GM12878 (cell line): ENCODE results near the gene SPHK2. TPM values are rescaled to one million over a fixed set of nuclear protein-coding genes. Genes with fewer than 3 reads are reported as not detected.

Experiments
- ATAC-seq: fragments of 200-7000 bp; cut with Tn5 transposase; 3 replicates; pipeline ENCODE4 v1.9.1; 2020; ENCODE audit warnings: mild to moderate bottlenecking, moderate library complexity
- BruUV-seq: library from RNA; stranded (reverse); fragments of 400-500 nt; replicated peaks from 2 replicates; lab custom pipeline; 2021; lab: Mats Ljungman, UMichigan
- CTCF ChIA-PET: fragments of 300-600 bp; sonication (Branson Sonifier 250); formaldehyde crosslinking; extraction: SDS; loops from one replicate; lab custom pipeline; 2021; ENCODE audit warnings: inconsistent platforms; lab: Yijun Ruan, JAX
- POLR2A ChIA-PET: fragments of 350-600 bp; formaldehyde crosslinking; extraction: SDS; loops from one replicate; lab custom pipeline; 2021; ENCODE audit warnings: inconsistent platforms; lab: Charles Lee
- RAD21 ChIA-PET: fragments of 300-600 bp; sonication (Branson Sonifier 250); formaldehyde crosslinking; loops from one replicate; lab custom pipeline; 2023; ENCODE audit warnings: antibody characterized with exemption; ENCODE audit not compliant: unreplicated experiment; lab: Charles Lee
- SMC1A ChIA-PET: fragments of 300-600 bp; sonication (Branson Sonifier 250); formaldehyde crosslinking; loops from one replicate; lab custom pipeline; 2023; ENCODE audit not compliant: unreplicated experiment, uncharacterized antibody; lab: Charles Lee
- DNase-seq: peaks from one replicate; pipeline ENCODE4 v3.0.0-alpha.2; 2011; ENCODE audit warnings: low read depth, low spot score
- FAIRE-seq: peaks from 3 replicates; lab custom pipeline; 2011; peaks lifted over from hg19 to GRCh38; lab: Jason Lieb, UNC
- H2AFZ ChIP-seq: 2 replicates; pipeline ENCODE4 v1.6.0; 2011; ENCODE audit warnings: low read depth, low read length, control low read depth; ENCODE audit not compliant: control insufficient read depth
- H3K27ac ChIP-seq: 2 replicates; pipeline ENCODE4 v1.5.1; 2011; ENCODE audit warnings: control low read depth; ENCODE audit not compliant: control insufficient read depth, insufficient read depth
- H3K27me3 ChIP-seq, 2 experiments: replicated peaks in 1 of 2; 2 replicates each; pipeline versions ENCODE4 v1.6.0 to v1.6.1; 2011; ENCODE audit warnings: low read length in 1 of 2; ENCODE audit not compliant: control insufficient read depth in 2 of 2, insufficient read depth in 2 of 2
- H3K36me3 ChIP-seq, 2 experiments: 2 replicates each; pipeline ENCODE4 v1.5.1; 2011; ENCODE audit warnings: low read length in 1 of 2; ENCODE audit not compliant: control insufficient read depth in 2 of 2, insufficient read depth in 2 of 2
- H3K4me1 ChIP-seq: 2 replicates; pipeline ENCODE4 v1.6.1; 2011; ENCODE audit warnings: mild to moderate bottlenecking, low read length, moderate library complexity, mixed read lengths; ENCODE audit not compliant: control insufficient read depth, insufficient read depth
- H3K4me2 ChIP-seq: 2 replicates; pipeline ENCODE4 v1.6.0; 2011; ENCODE audit warnings: control low read depth; ENCODE audit not compliant: control insufficient read depth, insufficient read depth
- H3K4me3 ChIP-seq: fragments of 200-600 bp; sonication (generic); 2 replicates; pipeline ENCODE4 v1.5.1; 2016
- H3K79me2 ChIP-seq: 2 replicates; pipeline ENCODE4 v1.6.0; 2011; ENCODE audit warnings: low read length; ENCODE audit not compliant: control insufficient read depth, insufficient read depth
- H3K9ac ChIP-seq: 2 replicates; pipeline ENCODE4 v1.8.0; 2011; ENCODE audit warnings: low read length, control low read depth, mixed read lengths; ENCODE audit not compliant: control insufficient read depth, insufficient read depth
- H3K9me3 ChIP-seq: replicated peaks from 3 replicates; pipeline ENCODE4 v1.5.1; 2011; ENCODE audit warnings: mild to moderate bottlenecking, low read length; ENCODE audit not compliant: control insufficient read depth, insufficient read depth
- H4K20me1 ChIP-seq: 2 replicates; pipeline ENCODE4 v1.6.0; 2011; ENCODE audit not compliant: control insufficient read depth, insufficient read depth
- BCL3 ChIP-seq: IDR thresholded peaks from 2 replicates; pipeline ENCODE4 v1.6.1; 2011; ENCODE audit warnings: borderline replicate concordance, low read depth, mild to moderate bottlenecking, moderate library complexity, low read length; ENCODE audit not compliant: insufficient read depth, poor library complexity, severe bottlenecking
- BHLHE40 ChIP-seq, 2 experiments: fragments of 450-650 bp in 1 of 2; IDR thresholded peaks; 2 replicates each; pipeline ENCODE4 v1.6.1; 2011 to 2017; ENCODE audit warnings: low read depth in 2 of 2, borderline replicate concordance in 1 of 2, improper control_type of control experiment in 1 of 2, low read length in 1 of 2, mild to moderate bottlenecking in 1 of 2
- CBX5 ChIP-seq: sonication (generic); IDR thresholded peaks from 2 replicates; pipeline ENCODE4 v1.6.1; 2016; ENCODE audit warnings: low read depth, moderate library complexity, mild to moderate bottlenecking, inconsistent platforms
- ETV6 ChIP-seq, 2 experiments: fragments of 450-650 bp in 1 of 2; IDR thresholded peaks in 1 of 2; conservative IDR thresholded peaks in 1 of 2; 2 replicates each; pipeline ENCODE4 v1.6.1; 2014; ENCODE audit warnings: antibody characterized with exemption in 1 of 2, borderline replicate concordance in 1 of 2, low read depth in 1 of 2, mild to moderate bottlenecking in 1 of 2, moderate library complexity in 1 of 2
- FOXK2 ChIP-seq: fragments of 450-650 bp; IDR thresholded peaks from 2 replicates; pipeline ENCODE4 v1.6.1; 2017; ENCODE audit warnings: mild to moderate bottlenecking, moderate library complexity
- MYC ChIP-seq: IDR thresholded peaks from 2 replicates; pipeline ENCODE4 v1.6.1; 2011; ENCODE audit warnings: mild to moderate bottlenecking, low read length, moderate library complexity, inconsistent platforms; ENCODE audit not compliant: insufficient read depth, insufficient replicate concordance, insufficient read length, severe bottlenecking
- NFIC ChIP-seq: IDR thresholded peaks from 2 replicates; pipeline ENCODE4 v1.6.1; 2012; ENCODE audit warnings: low read depth, mild to moderate bottlenecking, inconsistent platforms, low read length, moderate library complexity
- POLR2AphosphoS2 ChIP-seq: IDR thresholded peaks from 2 replicates; pipeline ENCODE4 v1.6.1; 2011; ENCODE audit warnings: low read depth, mild to moderate bottlenecking, low read length, improper control_type of control experiment, moderate library complexity
- RAD21 ChIP-seq: IDR thresholded peaks from 2 replicates; pipeline ENCODE4 v1.6.1; 2011; ENCODE audit warnings: mild to moderate bottlenecking, low read depth, low read length, moderate library complexity; ENCODE audit not compliant: insufficient read depth
- SIN3A ChIP-seq: IDR thresholded peaks from 2 replicates; pipeline ENCODE4 v1.6.1; 2012; ENCODE audit warnings: low read depth, low read length, improper control_type of control experiment
- SMAD1 ChIP-seq: fragments of 450-650 bp; IDR thresholded peaks from 2 replicates; pipeline ENCODE4 v1.6.1; 2018; ENCODE audit warnings: mild to moderate bottlenecking, low read depth; ENCODE audit not compliant: partially characterized antibody
- ZBED1 ChIP-seq: IDR thresholded peaks from 2 replicates; pipeline ENCODE4 v1.6.1; 2016; ENCODE audit warnings: borderline replicate concordance
- ZZZ3 ChIP-seq: IDR thresholded peaks from 2 replicates; pipeline ENCODE4 v1.6.1; 2011; ENCODE audit warnings: low read depth; ENCODE audit not compliant: control insufficient read depth, insufficient read length
- WGBS: methylation state at CpG from one replicate; pipeline ENCODE4 v1.1.6; 2016; ENCODE audit warnings: low lambda C conversion rate; ENCODE audit not compliant: insufficient replicate concordance, insufficient coverage; ENCODE audit errors: missing lambda C conversion rate; 5-methylcytosine and 5-hydroxymethylcytosine counted together
- in situ Hi-C: fragments of 300-500 bp; cut with MboI; formaldehyde crosslinking; loops from 9 replicates; pipeline ENCODE4 v1.14.3; 2018; ENCODE audit warnings: mixed read lengths
- intact Hi-C: fragments of 100-400 bp; cut with micrococcal nuclease; formaldehyde crosslinking; loops from one replicate; pipeline ENCODE4 v1.14.2; 2022; ENCODE audit not compliant: unreplicated experiment
- polyA plus RNA-seq, 11 experiments: library from polyadenylated mRNA; depleted of rRNA in 4 of 11; unstranded in 6 of 11; stranded (reverse) in 5 of 11; fragments of >200 nt; fragmentation: Nextera tagmentation in 4 of 11; fragmentation: Illumina TruSeq in 1 of 11; extraction: Ambion mirVana in 4 of 11; extraction: Trizol in 1 of 11; gene quantifications; 1 replicate in 1 of 11; 2 replicates in 10 of 11; pipeline versions ENCODE4 v1.2.1 to v1.2.3, GENCODE V29; 2011 to 2016; ENCODE audit warnings: inconsistent platforms in 2 of 11, missing spikeins in 2 of 11, low read depth in 1 of 11
- total RNA-seq, 4 experiments: library from RNA; depleted of rRNA in 3 of 4; stranded (reverse); fragments of >200 nt in 3 of 4; fragmentation: Illumina TruSeq in 1 of 4; extraction: Trizol in 1 of 4; gene quantifications; 2 replicates each; pipeline versions ENCODE4 v1.2.1 to v1.2.3, GENCODE V29; 2013 to 2021
- TF ChIP-seq, protein P1 (sequence below): fragments of 450-650 bp; IDR thresholded peaks from 2 replicates; pipeline ENCODE4 v1.6.1; 2014; ENCODE audit warnings: mild to moderate bottlenecking
- TF ChIP-seq, protein P2 (sequence below): fragments of 450-650 bp; formaldehyde crosslinking; IDR thresholded peaks from 2 replicates; pipeline ENCODE4 v1.5.0; 2022; ENCODE audit warnings: mild to moderate bottlenecking, missing genetic modification characterization

Gene SPHK2
- total and polyA plus RNA-seq, 10 of the 15 experiments (the other 5 are each of a cell fraction or from before 2014, with no cell fraction given) = 0.37 to 40.5 (median 11.2) TPM

GRCh38 chr19:48669903-48670668 lies 50.8 kb downstream of the SPHK2 start:
- no TSS peak for BruUV-seq
- ChIA-PET CTCF (no interaction called here), POLR2A (no interaction called here), RAD21 (no interaction called here), SMC1A (no interaction called here)
- Histone ChIP-seq H3K4me2 (no peak overlapping the region), H3K4me3 (no peak overlapping the region), H3K9ac (no peak overlapping the region), H3K27me3 (no peaks in the 10 kb centered on the region), H3K4me1 (no peaks in the 10 kb centered on the region), H3K79me2 (no peaks in the 10 kb centered on the region), H3K27ac (no peak overlapping the region), H2AFZ (no peak overlapping the region), H3K36me3 (no peaks in the 10 kb centered on the region), H4K20me1 (no peaks in the 10 kb centered on the region), H3K9me3 (no peaks in the 10 kb centered on the region; the same call in 2 of the 3 replicates)
- 73% methylated on average over 19 of the region's 26 CpGs for WGBS
- ATAC-seq (no peak), DNase-seq (no peak), FAIRE-seq (peak; percentile 18)
- TF ChIP-seq MYC (no peak), FOXK2 (no peak), CBX5 (no peak), BHLHE40 (IDR thresholded peaks at IDR 0.05; ENCODE audit: borderline replicate concordance in 1 of 2, low read depth in 2 of 2, low read length in 1 of 2) (no peak), ZBED1 (no peak), SMAD1 (no peak), ZZZ3 (no peak), POLR2AphosphoS2 (no peak), BCL3 (no peak), RAD21 (no peak), ETV6 (conservative IDR thresholded peaks at IDR 0.05 in 1 of 2, IDR thresholded peaks at IDR 0.05 in 1 of 2; ENCODE audit: borderline replicate concordance in 1 of 2, low read depth in 1 of 2) (no peak), NFIC (no peak), SIN3A (no peak)
- TF ChIP-seq, protein P1, sequence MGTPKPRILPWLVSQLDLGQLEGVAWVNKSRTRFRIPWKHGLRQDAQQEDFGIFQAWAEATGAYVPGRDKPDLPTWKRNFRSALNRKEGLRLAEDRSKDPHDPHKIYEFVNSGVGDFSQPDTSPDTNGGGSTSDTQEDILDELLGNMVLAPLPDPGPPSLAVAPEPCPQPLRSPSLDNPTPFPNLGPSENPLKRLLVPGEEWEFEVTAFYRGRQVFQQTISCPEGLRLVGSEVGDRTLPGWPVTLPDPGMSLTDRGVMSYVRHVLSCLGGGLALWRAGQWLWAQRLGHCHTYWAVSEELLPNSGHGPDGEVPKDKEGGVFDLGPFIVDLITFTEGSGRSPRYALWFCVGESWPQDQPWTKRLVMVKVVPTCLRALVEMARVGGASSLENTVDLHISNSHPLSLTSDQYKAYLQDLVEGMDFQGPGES = no peak
- TF ChIP-seq, protein P2, sequence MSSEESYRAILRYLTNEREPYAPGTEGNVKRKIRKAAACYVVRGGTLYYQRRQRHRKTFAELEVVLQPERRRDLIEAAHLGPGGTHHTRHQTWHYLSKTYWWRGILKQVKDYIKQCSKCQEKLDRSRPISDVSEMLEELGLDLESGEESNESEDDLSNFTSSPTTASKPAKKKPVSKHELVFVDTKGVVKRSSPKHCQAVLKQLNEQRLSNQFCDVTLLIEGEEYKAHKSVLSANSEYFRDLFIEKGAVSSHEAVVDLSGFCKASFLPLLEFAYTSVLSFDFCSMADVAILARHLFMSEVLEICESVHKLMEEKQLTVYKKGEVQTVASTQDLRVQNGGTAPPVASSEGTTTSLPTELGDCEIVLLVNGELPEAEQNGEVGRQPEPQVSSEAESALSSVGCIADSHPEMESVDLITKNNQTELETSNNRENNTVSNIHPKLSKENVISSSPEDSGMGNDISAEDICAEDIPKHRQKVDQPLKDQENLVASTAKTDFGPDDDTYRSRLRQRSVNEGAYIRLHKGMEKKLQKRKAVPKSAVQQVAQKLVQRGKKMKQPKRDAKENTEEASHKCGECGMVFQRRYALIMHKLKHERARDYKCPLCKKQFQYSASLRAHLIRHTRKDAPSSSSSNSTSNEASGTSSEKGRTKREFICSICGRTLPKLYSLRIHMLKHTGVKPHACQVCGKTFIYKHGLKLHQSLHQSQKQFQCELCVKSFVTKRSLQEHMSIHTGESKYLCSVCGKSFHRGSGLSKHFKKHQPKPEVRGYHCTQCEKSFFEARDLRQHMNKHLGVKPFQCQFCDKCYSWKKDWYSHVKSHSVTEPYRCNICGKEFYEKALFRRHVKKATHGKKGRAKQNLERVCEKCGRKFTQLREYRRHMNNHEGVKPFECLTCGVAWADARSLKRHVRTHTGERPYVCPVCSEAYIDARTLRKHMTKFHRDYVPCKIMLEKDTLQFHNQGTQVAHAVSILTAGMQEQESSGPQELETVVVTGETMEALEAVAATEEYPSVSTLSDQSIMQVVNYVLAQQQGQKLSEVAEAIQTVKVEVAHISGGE (CRISPR knock-in tag) = no peak
- intact Hi-C loops (no loop called here), in situ Hi-C loops (no loop called here)
